HG03469 (cell line): Measurements from ENCODE around the gene EPS15.
"Not testable (repeated sequence)": the region's sequence is repeated elsewhere in the genome, so short reads cannot be mapped to it uniquely, and the experiment has no call there.

Experiments
- ATAC-seq: cut with Tn5 transposase; IDR thresholded peaks from one replicate; pipeline ENCODE4 v1.9.1; 2021; ENCODE audit warnings: mild to moderate bottlenecking, moderate library complexity, moderate number of reproducible peaks; ENCODE audit not compliant: unreplicated experiment

EPS15 gene

DNA sequence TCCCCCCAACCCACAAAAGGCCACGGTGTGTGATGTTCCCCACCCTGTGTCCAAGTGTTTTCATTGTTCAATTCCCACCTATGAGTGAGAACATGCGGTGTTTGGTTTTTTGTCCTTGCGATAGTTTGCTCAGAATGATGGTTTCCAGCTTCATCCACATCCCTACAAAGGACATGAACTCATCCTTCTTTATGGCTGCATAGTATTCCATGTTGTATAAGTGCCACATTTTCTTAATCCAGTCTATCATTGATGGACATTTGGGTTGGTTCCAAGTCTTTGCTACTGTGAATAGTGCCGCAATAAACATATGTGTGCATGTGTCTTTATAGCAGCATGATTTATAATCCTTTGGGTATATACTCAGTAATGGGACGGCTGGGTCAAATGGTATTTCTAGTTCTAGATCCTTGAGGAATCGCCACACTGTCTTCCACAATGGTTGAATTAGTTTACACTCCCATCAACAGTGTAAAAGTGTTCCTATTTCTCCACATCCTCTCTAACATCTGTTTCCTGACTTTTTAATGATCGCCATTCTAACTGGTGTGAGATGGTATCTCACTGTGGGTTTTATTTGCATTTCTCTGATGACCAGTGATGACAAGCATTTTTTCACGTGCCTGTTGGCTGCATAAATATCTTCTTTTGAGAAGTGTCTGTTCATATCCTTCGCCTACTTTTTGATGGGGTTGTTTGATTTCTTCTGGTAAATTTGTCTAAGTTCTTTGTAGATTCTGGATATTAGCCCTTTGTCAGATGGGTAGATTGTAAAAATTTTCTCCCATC is 44.0 kb downstream of the EPS15 start:
- ATAC-seq: not testable (repeated sequence)

- ATAC-seq: no peak
Measured at GRCh38 chr1:51473331-51474115, 45.5 kb downstream of the EPS15 start.

- ATAC-seq: no peak
Measured at GRCh38 chr1:51472359-51472758, 46.7 kb downstream of the EPS15 start.

DNA sequence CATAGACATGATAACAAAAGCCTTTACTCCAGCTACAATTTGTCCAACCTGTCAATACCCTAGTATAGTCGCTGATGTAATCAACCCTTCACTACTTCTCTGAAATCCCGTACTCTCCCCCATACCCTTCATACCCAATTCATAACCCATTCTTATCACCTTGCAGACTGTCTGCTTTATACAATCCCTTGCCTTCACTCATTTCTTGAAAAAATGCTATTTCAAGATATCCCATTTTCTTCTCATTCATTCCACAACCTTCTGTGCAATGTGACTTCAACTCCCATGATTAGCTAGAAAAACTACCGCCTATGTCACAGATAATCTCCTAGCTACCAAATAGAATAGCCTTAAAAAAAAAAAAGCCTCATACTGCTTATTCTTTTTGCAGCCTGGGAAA is 49.5 kb downstream of the EPS15 start:
- no peak for ATAC-seq

DNA sequence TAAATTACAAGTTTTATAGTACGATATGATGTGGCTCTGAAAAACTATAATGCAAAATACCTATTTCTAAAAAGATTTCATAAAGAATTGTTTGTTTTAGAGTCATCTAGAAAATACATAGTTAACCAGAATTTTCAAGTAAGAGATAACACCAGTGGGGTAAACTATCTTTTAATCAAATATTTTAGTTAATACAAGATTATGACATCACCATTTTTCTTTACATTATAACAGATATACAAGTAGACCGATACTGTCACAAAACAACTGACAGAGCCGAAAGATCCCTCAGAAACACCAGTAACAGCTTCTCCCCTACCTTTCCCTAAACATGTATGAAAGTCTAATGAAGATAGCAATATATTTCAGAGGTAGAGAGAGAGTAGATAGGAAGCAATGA is 54.2 kb downstream of the EPS15 start:
- no peak for ATAC-seq

GRCh38 chr1:51463561-51463960 is 55.5 kb downstream of the EPS15 start:
- ATAC-seq: no peak

- ATAC-seq: not testable (repeated sequence)
Measured at GRCh38 chr1:51462289-51462688, 56.8 kb downstream of the EPS15 start.

DNA sequence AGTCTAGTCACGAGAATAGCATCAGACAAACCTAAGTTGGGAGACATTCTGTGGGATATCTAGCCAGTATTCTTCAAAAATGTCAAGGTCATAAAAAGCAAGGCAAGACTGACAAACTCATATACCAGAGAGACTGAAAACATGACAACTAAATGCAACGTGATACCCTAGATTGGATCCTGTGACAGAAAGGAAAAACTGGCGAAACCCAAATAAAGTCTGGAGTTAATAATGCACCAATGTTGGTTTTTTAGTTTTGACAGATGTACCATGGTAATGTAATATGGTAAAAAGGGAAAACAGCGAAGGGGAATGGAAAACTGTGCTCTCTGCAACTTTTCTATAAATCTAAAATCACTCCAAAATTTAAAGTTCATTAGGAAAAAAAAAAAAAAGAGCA is 64.5 kb downstream of the EPS15 start:
- no peak for ATAC-seq

GRCh38 chr1:51453010-51453409 is 66.1 kb downstream of the EPS15 start:
- no peak for ATAC-seq

DNA sequence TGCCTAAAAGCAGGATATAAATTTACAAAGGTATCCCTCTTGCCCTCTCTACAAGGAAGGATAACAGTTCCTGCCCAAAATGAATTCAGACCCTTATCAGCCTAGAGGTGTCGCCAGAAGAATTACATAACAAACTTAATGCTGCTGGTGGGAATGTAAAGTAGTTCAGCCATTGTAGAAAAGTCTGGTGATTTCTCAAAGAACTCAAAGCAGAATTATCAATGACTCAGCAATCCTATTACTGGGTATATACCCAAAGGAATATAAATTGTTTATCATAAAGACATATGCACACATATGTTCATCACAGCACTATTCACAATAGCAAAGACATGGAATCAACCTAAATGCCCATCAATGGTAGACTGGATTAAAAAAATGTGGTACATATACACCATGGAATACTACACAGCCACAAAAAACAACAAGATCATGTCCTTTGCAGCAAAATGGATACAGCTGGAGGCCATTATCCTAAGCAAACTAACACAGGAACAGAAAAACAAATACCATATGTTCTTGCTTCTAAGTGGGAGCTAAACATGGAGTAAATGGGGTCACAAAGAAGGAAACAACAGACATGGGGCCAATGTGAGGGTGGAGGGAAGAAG is 70.1 kb downstream of the EPS15 start:
- not testable (repeated sequence) for ATAC-seq

DNA sequence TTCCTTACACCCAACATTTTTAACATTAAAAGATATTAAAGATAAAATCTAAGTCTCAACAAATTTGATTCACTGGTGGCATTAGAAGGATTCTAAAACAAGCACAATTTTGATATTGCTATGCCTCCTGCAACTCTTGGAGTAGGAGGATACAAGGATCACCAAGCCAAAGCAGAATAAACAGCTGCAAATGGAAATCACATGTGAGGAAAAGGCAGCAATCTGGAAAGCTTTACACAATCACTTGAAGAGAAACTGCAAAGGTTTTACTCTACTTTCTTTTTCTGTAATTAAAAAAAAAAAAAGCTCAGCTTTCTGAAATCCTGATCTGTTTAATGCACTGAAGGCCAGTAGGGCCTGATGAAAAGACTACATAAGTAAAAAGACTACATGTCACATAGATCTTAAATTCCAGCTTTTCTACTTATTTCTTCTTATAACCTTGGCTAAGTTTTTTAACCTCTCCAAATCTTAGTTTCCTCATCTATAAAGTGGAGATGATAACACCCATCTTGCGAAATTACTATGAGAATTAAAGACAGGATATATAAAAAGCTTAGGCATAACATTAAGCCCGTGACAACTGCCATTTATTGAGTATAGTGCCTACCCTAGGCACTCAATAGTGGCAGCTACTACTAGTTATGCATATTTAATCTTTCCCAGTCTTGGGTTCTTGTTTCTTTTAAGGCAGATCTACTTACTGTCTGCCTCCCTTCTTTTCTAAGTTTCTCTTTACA is 73.5 kb downstream of the EPS15 start:
- no peak for ATAC-seq

GRCh38 chr1:51444534-51445192 is 74.4 kb downstream of the EPS15 start:
- ATAC-seq: no peak

GRCh38 chr1:51444096-51444495 is 75.0 kb downstream of the EPS15 start:
- no peak for ATAC-seq

DNA sequence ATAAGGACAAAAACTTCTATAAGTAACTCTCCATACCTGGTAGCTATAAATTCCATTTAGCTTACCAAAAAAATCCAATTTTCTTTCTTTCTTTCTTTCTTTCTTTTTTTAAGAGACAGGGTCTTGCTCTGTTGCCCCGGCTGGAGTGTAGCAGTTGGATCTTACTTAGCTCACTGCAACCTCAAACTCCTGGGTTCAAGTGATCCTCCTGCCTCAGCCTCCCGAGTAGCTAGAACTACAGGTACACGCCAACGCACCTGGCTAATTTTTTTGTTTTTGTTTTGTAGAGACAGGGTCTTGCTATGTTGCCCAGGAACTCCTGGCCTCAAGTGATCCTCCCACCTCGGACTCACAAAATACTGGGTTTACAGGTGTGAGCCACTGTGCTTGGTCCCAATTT is 75.5 kb downstream of the EPS15 start:
- no peak for ATAC-seq

DNA sequence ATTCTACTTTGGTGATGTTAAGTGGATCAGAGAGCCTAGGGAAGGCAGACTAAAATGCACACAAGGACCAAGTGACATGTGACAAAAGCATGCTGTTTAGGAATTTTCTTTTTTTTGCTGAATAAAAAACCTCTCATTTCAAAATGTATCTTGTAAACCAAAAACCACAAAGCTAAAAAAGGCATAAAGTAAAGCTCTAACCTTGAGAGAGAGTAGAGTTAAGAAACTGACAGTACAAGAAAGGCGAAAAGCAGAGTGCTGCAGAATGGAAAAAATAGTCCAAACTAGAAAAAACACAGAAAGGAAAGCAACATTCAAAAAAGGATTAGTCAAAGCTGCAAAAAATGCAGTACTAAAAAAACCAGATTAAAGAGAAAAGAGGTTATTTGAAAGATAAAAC is 76.5 kb downstream of the EPS15 start:
- no peak for ATAC-seq

- no peak for ATAC-seq
Measured at GRCh38 chr1:51442198-51442597, 76.9 kb downstream of the EPS15 start.

GRCh38 chr1:51439895-51440294 is 79.2 kb downstream of the EPS15 start:
- no peak for ATAC-seq

GRCh38 chr1:51439053-51439452 is 80.0 kb downstream of the EPS15 start:
- no peak for ATAC-seq

- not testable (repeated sequence) for ATAC-seq
Measured at GRCh38 chr1:51437391-51437790, 81.7 kb downstream of the EPS15 start.

DNA sequence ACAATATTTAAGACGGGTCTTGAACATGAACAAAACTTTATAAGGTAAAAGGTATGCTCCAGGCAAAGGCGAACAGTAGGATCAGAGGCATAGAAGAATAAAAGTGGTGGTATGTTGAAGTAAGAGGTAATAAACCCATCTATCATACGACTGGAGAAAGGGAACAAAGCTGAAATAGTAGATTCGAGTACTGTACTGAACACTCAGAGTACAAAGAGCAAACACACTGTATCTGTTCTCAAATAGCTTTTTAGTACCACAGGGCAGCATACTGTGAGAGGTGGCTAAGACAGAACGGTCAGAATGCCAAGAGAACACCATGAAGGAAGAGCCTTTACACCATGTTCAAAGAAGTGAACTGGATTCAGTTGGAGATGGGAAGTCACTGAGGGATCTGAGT is 83.2 kb downstream of the EPS15 start:
- ATAC-seq: no peak
